Measurements from ENCODE around the gene NTM. TPM values are rescaled to one million over a fixed set of nuclear protein-coding genes. Genes with fewer than 3 reads are reported as not detected.

The NTM gene
- total RNA-seq, 2 donors from 2014 or later = not detected

- Histone ChIP-seq H3K36me3 (no peaks in the 10 kb centered on the region), H3K9me3 (no peaks in the 10 kb centered on the region), H3K27ac (no peak overlapping the region), H3K4me3 (no peak overlapping the region), H3K4me1 (ENCODE audit: control insufficient read depth in 1 of 2, low read depth in 2 of 2) (no peaks in the 10 kb centered on the region), H3K27me3 (replicated peaks; ENCODE audit: insufficient read depth) (no peaks in the 10 kb centered on the region)
- DNase-seq (ENCODE audit: low spot score) = no peak
- ATAC-seq (ENCODE audit: insufficient number of reproducible peaks, low FRiP score, low read depth) = no peak
- TF ChIP-seq, protein P1, sequence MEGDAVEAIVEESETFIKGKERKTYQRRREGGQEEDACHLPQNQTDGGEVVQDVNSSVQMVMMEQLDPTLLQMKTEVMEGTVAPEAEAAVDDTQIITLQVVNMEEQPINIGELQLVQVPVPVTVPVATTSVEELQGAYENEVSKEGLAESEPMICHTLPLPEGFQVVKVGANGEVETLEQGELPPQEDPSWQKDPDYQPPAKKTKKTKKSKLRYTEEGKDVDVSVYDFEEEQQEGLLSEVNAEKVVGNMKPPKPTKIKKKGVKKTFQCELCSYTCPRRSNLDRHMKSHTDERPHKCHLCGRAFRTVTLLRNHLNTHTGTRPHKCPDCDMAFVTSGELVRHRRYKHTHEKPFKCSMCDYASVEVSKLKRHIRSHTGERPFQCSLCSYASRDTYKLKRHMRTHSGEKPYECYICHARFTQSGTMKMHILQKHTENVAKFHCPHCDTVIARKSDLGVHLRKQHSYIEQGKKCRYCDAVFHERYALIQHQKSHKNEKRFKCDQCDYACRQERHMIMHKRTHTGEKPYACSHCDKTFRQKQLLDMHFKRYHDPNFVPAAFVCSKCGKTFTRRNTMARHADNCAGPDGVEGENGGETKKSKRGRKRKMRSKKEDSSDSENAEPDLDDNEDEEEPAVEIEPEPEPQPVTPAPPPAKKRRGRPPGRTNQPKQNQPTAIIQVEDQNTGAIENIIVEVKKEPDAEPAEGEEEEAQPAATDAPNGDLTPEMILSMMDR (IDR thresholded peaks at IDR 0.05) = no peak
Observed at GRCh38 chr11:131670876-131671275, 300.5 kb downstream of the NTM start.

DNA sequence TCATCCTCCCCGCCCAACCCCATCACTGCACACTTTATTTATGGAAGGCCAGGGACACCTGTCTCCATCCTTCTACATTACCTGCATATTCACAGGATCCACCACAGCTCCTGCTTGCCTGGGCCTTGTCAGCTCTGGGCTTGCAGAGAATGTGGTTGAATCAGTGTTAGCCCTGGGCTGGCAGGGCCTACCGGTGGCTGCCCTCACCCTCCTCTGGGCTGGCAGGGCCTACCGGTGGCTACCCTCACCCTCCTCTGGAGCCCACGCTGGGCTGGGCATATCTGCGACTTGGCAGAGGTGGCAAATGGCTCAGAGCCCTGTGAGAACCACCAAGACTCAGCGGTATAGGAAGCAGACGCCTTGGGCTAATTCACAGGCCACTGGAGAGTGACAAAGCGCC lies 300.9 kb downstream of the NTM start:
- no peak for ATAC-seq (ENCODE audit: insufficient number of reproducible peaks, low FRiP score, low read depth)
- Histone ChIP-seq H3K4me1 (ENCODE audit: control insufficient read depth in 1 of 2, low read depth in 2 of 2) (no peaks in the 10 kb centered on the region), H3K9me3 (no peaks in the 10 kb centered on the region), H3K4me3 (no peak overlapping the region), H3K36me3 (no peaks in the 10 kb centered on the region), H3K27me3 (replicated peaks; ENCODE audit: insufficient read depth) (no peaks in the 10 kb centered on the region), H3K27ac (no peak overlapping the region)
- no peak for DNase-seq (ENCODE audit: low spot score)
- TF ChIP-seq, protein P1 (IDR thresholded peaks at IDR 0.05) = no peak

- Histone ChIP-seq H3K9me3 (no peaks in the 10 kb centered on the region), H3K4me1 (ENCODE audit: control insufficient read depth in 1 of 2, low read depth in 2 of 2) (no peaks in the 10 kb centered on the region), H3K36me3 (no peaks in the 10 kb centered on the region), H3K27me3 (replicated peaks; ENCODE audit: insufficient read depth) (no peaks in the 10 kb centered on the region), H3K27ac (no peak overlapping the region), H3K4me3 (no peak overlapping the region)
- TF ChIP-seq, protein P1 (IDR thresholded peaks at IDR 0.05) = no peak
- no peak for DNase-seq (ENCODE audit: low spot score)
- no peak for ATAC-seq (ENCODE audit: insufficient number of reproducible peaks, low FRiP score, low read depth)
Observed at GRCh38 chr11:131671734-131672133, 301.3 kb downstream of the NTM start.

- Histone ChIP-seq H3K27ac (no peak overlapping the region), H3K9me3 (no peaks in the 10 kb centered on the region), H3K27me3 (replicated peaks; ENCODE audit: insufficient read depth) (no peaks in the 10 kb centered on the region), H3K36me3 (no peaks in the 10 kb centered on the region), H3K4me1 (ENCODE audit: control insufficient read depth in 1 of 2, low read depth in 2 of 2) (no peaks in the 10 kb centered on the region), H3K4me3 (no peak overlapping the region)
- TF ChIP-seq, protein P1 (IDR thresholded peaks at IDR 0.05) = no peak
- DNase-seq (ENCODE audit: low spot score) = no peak
- ATAC-seq (ENCODE audit: insufficient number of reproducible peaks, low FRiP score, low read depth) = no peak
Observed at GRCh38 chr11:131672191-131672590, 301.8 kb downstream of the NTM start.

GRCh38 chr11:131674051-131674755 lies 303.8 kb downstream of the NTM start:
- Histone ChIP-seq H3K27ac (no peak overlapping the region), H3K9me3 (no peaks in the 10 kb centered on the region), H3K36me3 (no peaks in the 10 kb centered on the region), H3K27me3 (replicated peaks; ENCODE audit: insufficient read depth) (no peaks in the 10 kb centered on the region), H3K4me3 (no peak overlapping the region), H3K4me1 (ENCODE audit: control insufficient read depth in 1 of 2, low read depth in 2 of 2) (no peaks in the 10 kb centered on the region)
- ATAC-seq (ENCODE audit: insufficient number of reproducible peaks, low FRiP score, low read depth) (peak; percentile 29), DNase-seq (ENCODE audit: low spot score) (no peak)
- TF ChIP-seq, protein P1 (IDR thresholded peaks at IDR 0.05) = peak; percentile 81
